Lung microvascular endothelial cell (primary cell): ENCODE results near the gene PLA2G2F. TPM values are rescaled to one million over a fixed set of nuclear protein-coding genes. Genes with fewer than 3 reads are reported as not detected.
A peak's percentile ranks its signal among the peaks of the same experiment; 100 is the strongest.

Source experiments
- DNase-seq, 2 donors: peaks; one replicate each; pipeline versions ENCODE4 v3.0.0 to v3.0.0-alpha.2; 2010; ENCODE audit warnings: low read depth in 2 of 2
- total RNA-seq: library from RNA; depleted of rRNA; stranded (reverse); fragments of >200 nt; gene quantifications from 2 replicates; pipeline ENCODE4 v1.2.1, GENCODE V29; 2014

The PLA2G2F gene, protein sequence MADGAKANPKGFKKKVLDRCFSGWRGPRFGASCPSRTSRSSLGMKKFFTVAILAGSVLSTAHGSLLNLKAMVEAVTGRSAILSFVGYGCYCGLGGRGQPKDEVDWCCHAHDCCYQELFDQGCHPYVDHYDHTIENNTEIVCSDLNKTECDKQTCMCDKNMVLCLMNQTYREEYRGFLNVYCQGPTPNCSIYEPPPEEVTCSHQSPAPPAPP
- total RNA-seq, result not detected in 2 replicates

DNA sequence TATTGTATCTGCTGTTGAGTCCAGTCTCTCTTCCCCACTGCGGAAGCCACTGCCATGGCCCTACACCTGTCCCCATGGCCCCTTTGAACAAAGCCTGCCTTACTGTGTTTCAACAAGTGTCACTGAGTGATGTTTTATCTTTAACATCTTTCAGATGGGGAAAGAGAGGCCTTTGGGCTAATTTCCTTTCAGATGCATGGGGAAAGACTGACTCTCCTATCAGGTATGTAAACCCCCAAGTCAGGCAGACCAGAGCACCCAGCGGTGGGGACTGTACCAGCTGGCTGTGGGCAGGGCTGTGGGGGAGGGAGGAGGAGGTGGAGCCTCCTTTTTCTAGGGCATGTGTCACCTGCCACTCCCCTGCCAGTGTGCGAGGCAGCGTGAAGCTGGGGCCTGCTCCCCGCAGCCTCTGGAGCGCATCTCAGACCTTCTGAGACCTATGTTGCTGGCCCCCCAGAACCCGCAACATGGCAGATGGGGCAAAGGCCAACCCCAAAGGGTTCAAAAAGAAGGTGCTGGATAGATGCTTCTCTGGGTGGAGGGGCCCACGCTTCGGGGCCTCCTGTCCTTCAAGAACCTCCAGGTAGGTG lies at the start of gene PLA2G2F:
Gene PLA2G2F (plus strand): TSS at position 363 of the 590 bp plus-strand sequence. CDS start 105 bp downstream, at position 468.
- DNase-seq, result no peak

DNA sequence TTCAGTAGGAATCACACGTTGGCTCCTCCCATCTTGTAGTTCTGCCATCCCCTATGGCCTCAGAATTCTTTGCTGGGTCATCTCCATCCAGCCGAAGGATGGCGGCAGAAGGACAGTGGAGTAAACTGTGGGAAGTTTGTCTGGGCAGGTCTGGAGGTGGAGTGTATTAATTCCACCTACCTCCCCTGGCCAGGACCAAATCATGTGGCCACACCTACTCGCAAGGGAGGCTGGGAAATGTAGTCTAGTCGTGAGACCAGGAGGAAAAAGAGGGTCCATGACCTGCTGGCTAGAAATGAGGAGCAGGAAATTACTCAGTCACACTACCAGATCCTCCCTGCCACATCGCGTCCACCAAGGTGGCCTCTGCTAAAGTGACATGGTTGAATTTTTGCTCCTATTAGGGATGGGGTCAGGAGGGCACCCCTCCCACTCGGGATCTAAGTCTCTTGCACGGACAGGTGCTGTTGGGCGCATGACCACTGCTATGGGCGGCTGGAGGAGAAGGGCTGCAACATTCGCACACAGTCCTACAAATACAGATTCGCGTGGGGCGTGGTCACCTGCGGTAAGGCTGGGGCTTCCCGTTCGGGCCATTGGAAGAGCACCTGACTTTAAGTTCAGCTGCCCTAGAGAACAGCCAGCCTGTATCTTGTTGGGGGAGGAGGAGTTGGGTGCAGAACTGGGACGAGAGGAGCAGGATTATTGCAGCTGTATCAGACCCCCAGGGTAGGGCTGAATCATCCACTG lies 49.6 kb upstream of the PLA2G2F start:
- DNase-seq, result no peak

DNA sequence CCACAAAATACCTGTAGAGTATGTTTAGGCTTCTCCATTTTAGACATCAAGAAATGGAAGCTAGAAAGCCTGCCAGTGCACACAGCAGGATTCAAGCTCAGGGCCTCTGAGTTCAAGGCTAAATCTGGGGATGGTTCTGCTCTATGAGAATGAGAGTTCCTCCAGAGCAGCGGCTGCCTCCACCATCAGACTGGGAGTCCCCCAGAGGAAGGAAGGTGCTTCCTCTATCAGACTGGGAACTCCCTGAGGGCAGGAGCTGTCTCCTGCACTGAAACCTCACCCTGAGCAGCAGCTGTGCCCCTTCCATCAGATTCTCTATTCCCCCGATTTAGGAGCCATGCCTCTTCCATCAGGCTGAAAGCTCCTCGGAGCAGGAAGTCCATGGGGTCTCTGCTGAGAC lies 49.0 kb upstream of the PLA2G2F start:
- no peak for DNase-seq

DNA sequence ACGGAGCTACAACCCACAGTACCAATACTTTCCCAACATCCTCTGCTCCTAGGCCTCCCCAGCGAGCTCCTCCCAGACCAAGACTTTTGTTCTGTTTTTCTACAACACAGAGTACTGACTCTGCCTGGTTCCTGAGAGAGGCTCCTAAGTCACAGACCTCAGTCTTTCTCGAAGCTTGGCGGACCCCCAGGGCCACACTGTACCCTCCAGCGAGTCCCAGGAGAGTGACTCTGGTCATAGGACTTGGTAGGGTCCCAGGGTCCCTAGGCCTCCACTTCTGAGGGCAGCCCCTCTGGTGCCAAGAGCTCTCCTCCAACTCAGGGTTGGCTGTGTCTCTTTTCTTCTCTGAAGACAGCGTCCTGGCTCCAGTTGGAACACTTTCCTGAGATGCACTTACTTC lies 48.5 kb upstream of the PLA2G2F start:
- DNase-seq, result no peak

DNA sequence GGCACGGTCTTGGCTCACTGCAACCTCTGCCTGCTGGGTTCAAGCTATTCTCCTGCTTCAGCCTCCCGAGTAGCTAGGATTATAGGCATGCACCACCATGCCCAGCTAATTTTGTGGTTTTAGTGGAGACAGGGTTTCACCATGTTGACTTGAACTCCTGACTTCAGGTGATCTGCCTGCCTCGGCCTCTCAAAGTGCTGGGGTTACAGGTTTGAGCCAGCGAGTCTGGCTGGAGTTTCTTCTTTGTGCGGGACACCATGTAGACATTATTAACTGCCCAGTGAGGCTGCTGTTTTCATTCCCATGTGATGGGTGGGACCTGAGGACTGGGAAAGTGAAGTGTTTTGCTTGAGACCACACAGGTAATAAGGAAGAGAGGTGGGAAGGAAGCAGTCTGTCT lies 45.8 kb upstream of the PLA2G2F start:
- no peak for DNase-seq

DNA sequence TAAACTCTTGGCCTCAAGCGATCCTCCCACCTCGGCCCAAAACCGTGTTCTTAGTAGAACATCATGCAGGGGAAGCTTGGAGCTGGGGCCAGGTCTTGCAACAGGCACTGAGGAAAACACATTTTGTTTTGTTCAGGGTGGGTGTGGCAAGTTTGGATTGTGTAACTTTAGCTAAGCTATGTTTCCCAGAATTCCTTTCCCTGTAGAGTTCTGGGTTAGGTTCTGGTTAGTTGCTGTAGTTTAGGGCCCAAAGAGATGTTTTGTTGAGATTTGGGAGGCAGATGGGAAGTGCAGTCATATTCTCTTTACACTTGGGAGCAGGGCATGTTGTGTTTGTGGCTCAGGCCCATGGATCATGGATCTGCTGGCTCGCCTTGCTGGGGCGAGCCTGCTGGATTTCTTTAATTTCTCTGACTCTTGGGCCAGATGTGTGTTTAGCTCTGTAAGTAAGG lies 45.2 kb upstream of the PLA2G2F start:
- DNase-seq, result no peak

DNA sequence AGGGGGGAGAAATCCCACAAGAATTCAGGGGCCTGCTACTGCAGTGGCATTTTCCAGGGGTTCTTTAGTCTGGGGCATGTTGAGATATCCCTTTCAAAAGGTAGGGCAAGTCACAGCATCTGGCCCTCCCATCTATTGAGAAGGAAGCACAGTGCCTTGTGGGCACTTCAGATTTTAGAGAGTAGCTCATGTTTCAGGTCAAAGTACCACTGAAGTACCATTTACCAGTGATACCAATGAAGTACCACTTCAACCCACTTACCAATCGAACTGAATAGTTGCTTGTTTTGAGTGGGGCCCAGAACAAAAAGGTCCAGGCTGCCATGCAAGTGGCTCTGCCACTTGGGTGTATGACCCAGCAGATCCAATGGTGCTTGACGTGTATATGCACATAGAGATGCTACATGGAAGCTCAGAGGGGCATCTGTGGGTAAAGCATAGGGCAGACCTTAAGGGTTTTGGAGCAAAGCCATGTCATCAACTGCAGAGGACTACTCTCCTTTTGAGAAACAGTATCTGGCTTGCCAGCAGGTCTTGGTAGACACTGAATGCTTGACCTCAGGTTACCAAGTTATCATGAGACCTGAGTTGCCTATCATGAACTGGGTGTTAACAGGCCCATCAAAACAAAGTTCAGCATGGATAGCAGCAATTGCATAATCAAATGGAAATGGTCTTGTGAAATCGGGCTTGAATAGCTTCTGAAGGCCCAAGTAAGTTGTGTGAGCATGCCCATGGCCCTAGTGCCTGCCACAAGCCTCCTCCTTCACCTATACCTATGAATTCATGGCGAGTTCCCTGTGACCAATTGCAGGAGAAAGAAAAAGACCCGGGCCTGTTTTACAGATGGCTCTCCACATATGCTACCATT lies 43.3 kb upstream of the PLA2G2F start:
- DNase-seq, result no peak

DNA sequence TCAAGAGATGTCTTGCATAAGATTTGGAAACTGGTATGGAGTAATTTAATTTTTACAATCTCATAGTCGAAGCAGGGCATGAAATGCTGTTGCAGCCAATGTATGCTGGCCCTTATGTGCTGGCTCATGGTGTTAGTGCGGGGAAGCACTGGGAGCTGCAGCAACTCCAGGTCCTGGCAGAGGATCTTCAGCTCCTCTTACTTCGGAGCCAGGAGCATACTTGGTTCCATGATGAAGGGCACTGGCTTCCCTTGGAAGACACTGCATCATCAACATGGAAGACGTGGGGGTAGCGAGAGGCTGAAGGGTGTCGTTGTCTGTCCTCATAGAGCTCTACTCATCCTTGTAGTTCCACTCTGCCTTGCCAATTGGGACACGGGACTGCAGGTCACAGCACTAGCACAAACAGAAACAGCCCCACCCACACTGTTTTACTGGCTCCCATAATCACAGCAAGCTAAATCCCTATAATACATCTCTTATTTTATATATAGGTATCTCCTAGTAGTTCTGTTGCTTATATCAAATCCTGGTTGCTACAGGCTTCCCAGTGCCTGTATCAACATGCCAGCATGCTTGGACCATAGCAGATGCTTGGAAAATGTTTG lies 42.2 kb upstream of the PLA2G2F start:
- no peak for DNase-seq

DNA sequence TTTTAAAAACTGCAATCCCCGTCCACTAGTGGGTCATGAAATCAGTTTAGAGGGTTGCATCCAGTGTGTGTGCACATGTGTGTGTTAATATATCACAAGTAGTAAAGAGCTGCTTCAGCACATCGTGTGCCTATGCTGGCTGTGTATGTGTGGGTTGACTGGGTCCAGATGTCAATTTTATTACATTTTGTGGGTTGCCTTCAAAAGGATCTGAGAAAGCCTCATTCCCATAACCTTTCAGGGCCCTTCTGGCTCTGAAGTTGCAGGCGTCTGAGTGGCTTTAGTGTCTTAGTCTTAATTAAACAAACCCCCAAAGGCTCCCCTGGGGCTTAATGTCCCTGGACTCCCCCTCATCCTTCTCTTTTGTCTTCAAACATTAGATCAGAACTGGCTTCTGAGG lies 39.6 kb upstream of the PLA2G2F start:
- DNase-seq, result no peak

DNA sequence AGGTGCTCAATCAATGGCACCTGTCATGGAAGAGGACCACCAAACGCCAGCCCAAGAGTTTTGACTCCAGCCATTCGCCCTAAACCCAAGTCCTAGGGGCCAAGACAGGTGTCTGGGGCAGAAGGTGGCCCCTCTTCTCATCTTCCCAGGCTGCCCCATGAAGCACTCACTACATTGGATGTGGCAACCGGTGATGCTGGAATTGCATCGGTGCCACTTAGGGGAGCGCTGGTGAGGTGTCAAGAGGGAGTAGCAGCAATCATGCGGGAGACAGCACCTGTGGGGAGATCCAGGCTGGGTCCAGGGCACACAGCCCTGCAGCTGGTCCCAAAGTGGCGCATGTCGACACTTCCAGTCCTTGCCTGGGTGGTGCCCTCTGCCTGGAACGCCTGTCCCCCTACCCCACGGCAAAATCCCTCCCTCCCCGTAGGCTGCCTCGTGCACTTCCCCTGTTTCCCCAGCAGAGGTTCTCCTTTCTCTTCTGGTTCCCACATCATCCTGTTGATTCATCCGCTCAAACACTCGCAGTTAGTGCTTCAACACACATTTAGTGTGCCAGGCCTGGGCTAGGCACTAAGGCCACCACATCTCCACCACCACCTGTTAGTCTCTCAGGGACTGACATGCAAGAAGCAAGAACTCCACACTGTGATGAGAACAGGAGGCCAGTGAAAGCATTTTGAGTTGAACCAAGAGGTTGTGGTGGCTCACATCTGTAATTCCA lies 38.3 kb upstream of the PLA2G2F start:
- peak; percentile 68 to 71 for DNase-seq

DNA sequence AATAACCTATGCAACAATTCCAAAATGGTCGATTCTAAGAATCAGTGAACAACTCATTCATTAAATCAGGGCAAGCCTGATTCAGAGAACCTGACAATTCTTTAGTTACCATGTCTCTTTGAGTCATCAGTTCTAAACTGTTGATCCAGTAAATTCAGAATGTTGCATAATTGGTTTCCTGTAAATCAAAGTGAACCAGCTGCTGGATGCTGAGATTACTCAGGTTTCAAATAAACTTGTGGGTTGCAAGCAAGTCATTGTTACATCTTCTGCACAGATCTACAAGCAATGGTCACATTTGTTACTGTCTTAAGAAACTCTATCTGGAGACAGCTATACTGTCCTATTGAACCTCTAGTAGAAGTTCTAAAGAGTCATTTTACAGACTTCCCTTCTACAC lies 36.2 kb upstream of the PLA2G2F start:
- peak in 1 of 2 donors; percentile 41 for DNase-seq

DNA sequence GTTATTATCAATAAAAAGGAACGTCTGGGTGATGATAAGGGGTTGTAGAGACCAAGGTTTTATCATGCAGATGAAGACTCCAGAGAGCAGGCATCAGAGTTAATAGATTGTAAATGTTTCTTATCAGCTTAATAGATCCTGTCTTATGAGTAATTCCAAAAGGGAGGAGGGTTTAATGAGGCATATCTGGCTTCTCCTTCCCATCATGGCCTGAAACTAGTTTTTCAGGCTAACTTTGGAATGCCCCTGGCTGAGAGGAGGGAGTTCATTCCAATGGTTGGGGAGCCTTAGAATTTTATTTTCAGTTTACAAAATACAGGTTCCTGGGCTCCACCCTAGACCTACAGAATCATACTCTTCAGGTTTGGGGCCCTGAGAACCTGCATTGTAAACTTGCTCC lies 33.3 kb upstream of the PLA2G2F start:
- no peak for DNase-seq

DNA sequence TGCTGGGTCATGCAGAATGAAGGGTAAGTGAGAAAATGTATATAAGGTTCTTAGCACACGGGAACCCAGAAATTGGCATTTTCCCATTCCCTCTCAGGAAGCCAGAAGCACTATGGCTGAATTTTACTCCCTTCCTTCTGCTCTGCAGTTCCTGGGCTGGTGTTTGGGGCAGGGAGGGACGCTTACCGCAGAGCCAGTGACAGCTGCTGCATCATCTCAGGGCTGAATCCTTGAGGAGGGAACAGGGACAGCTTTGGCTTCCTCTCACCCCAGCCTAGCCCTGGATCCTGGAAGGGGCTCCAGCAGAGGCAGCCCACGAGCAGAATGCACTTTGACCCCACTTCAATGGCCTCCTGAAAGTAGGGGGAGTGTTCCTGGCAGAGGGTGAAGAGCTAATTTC lies 31.8 kb upstream of the PLA2G2F start:
- no peak for DNase-seq

DNA sequence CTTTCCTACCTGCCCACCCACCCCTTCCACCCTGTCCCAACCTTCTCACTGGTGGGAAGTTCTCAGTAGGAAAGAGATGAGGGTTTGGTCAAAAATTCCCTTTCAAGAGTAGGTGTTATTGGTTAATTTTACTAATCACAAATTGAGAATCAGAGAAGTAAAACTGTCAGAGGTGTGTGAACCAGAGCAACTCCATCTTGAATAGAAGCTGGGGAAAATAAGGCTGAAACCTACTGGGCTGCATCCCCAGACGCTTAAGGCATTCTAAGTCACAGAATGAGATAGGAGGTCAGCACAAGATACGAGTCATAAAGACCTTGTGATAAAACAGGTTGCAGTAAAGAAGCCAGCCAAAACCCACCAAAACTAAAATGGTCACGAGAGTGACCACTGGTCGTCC lies 31.3 kb upstream of the PLA2G2F start:
- no peak for DNase-seq

DNA sequence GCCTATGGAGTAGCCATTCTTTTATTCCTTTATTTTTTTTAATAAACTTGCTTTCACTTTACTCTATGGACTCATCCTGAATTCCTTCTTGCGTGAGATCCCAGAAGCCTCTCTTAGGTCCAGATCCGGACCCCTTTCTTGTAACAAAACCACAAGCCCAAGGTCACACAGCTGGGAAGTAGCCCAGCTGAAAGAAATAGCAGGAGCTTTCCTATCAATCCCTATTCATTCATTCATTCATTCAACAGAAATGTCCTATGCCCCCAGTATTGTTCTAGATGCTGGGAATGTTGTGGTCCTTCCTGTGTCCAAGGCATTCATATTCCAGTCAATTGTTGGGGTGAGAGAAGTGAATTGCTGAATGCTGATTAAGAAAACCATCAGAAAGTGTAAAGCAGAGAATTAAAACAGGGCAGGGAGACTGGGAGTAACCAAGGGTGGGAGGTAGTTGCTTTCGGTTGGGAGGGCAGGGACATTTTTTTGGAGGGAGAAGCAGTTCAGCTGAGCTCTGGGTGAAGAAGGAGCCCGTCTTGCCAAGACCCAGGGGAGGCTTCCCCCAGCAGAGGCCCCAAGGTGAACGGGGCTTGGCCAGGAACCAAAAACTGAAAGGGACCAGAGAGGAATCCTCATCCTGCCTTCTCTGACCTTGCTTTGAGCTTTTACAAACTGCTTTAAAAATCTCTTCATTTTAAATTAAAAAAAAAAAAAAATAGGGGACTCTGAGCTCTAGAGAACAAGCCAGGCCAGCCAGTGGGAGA lies 30.6 kb upstream of the PLA2G2F start:
- peak in 1 of 2 donors; percentile 36 for DNase-seq

DNA sequence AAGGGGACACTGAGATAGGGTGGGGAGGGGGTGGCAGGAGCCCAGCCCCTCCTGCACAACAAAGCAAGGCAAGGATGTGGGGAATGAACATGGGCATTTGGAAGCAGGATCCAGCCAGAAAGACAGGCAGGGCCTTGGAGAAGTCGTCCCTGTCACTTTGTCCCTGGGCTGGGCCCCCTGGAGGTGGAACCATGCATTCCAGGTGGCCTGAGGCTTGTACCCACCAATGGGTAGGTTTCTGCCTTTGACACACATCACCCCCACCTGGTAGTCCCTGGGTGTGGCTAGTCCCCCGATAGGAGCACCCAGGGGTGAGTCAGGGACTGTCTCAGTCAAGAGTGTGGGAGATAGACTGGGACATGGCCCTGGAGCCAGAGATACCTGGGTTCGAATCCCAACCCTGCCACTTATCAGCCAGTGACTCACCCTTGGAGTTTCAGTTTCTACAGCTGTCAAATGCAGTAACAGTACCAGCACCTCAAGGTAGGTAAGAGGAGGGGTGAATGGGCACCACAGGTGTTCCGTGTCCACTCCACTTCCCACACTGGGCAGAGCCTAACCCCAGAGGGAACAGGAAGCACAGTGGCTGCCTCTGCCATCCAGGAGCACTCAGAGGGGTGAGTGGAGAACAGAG lies 29.8 kb upstream of the PLA2G2F start:
- no peak for DNase-seq

DNA sequence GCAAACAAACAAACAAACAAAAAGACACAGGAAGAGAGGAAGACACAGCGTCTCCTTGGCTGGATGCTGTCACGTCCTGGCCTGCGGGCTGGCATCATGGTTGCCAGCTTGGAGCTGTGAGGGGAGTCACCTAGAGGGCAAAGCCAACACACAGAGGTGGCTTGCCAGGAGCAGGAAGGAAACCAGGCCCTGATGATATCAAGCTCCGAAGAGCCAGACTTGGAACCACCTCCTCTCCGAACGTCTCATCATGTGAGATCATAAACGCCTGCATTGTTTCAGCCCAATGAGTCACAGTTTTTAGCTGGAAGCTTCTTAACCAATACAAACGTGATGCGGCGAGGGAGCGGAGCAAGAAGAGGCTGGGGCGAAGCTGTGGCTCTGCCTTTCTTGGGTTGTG lies 28.4 kb upstream of the PLA2G2F start:
- DNase-seq, result peak; percentile 29 to 94

DNA sequence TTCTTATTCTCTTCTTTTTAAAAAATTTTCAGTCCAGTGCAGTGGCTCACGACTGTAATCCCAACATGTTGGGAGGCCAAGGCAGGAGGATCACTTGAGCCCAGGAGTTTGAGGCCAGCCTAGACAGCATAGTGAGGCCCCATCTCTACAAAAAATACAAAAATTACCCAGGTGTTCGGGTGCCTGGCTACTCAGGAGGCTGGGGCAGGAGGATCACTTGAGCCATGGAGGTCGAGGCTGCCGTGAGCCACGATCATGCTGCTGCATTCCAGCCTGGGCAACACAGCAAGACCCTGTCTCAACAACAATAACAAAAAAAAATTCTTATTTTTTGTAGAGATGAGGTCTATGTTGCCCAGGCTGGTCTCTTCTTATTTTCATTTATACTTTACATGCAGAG lies 27.7 kb upstream of the PLA2G2F start:
- no peak for DNase-seq

DNA sequence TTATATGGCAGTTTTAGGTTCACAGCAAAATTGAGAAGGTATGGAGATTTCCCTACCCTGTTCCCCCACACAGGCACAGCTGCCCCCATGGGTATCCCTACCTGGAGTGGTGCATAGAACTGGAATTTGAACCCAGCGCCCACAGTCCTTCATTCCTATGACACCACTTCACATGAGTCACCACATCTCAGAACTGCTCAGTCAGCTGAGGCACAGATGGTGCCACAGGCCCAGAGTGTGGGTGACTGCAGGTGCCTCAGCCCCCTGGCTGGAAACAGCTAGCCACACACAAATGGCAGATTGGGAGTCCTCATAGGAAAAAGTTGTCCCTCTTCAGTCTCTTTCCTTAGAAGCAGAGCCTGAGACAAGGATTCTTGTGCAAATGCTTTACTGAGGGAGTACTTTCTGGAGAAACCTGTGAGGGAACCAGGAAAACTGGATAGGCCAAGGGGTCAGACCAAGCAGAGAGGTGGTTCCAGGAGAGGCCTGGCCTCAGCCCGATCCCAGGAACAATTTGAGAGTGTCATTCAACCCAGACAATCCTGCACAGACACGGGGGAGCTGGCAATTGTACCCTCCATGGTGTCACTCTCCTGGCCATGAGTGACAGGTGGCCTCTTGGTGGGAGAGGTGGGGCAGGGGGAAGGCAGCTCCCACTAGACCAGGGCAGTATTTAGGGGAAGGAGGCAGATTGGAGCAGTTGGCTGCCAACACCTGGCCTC lies 26.7 kb upstream of the PLA2G2F start:
- no peak for DNase-seq
